Spinal cord (tissue), 10 donors: ENCODE data around the gene EFNB1. TPM values are rescaled to one million over a fixed set of nuclear protein-coding genes. Genes with fewer than 3 reads are reported as not detected.
A peak's percentile ranks its signal among the peaks of the same experiment; 100 is the strongest.

Experiments used
- DNase-seq, 6 donors: peaks; one replicate each; pipeline versions ENCODE4 v3.0.0 to v3.0.0-alpha.2; 2013 to 2015; ENCODE audit warnings: low spot score in 6 of 6, low read depth in 4 of 6
- H3K27ac ChIP-seq: one replicate; pipeline ENCODE4 v1.5.1; 2013; ENCODE audit warnings: low read depth, low read length, control low read depth
- H3K27me3 ChIP-seq: one replicate; pipeline ENCODE4 v1.6.1; 2013; ENCODE audit warnings: low read length; ENCODE audit not compliant: control insufficient read depth, insufficient read depth
- H3K36me3 ChIP-seq: one replicate; pipeline ENCODE4 v1.6.1; 2013; ENCODE audit warnings: low read length; ENCODE audit not compliant: control insufficient read depth, insufficient read depth
- H3K4me1 ChIP-seq: one replicate; pipeline ENCODE4 v1.6.1; 2013; ENCODE audit warnings: low read length; ENCODE audit not compliant: control insufficient read depth, insufficient read depth
- H3K4me3 ChIP-seq: one replicate; pipeline ENCODE4 v1.5.1; 2013; ENCODE audit warnings: low read depth, low read length, control low read depth
- H3K9me3 ChIP-seq: one replicate; pipeline ENCODE4 v1.6.1; 2013; ENCODE audit warnings: low read length; ENCODE audit not compliant: control insufficient read depth, insufficient read depth
- WGBS: methylation state at CpG from one replicate; pipeline ENCODE4 v1.1.5; 2013; ENCODE audit warnings: missing lambda C conversion rate; ENCODE audit not compliant: insufficient coverage; 5-methylcytosine and 5-hydroxymethylcytosine counted together
- polyA plus RNA-seq, 2 donors: library from polyadenylated mRNA; unstranded; fragments of 120-200 nt; gene quantifications; one replicate each; pipeline ENCODE4 v1.2.1, GENCODE V29; 2013; ENCODE audit not compliant: insufficient read length in 2 of 2
- total RNA-seq, 2 donors: library from RNA; depleted of rRNA in 1 of 2; stranded (reverse); fragments of 120-200 nt in 1 of 2; fragments of >200 nt in 1 of 2; gene quantifications; one replicate each; pipeline versions ENCODE4 v1.2.3 to v1.2.4, GENCODE V29; 2013 to 2014
- donor health status: healthy.

EFNB1 gene
- total and polyA plus RNA-seq, 4 donors: 19.3 to 105 (median 28.8) TPM

DNA sequence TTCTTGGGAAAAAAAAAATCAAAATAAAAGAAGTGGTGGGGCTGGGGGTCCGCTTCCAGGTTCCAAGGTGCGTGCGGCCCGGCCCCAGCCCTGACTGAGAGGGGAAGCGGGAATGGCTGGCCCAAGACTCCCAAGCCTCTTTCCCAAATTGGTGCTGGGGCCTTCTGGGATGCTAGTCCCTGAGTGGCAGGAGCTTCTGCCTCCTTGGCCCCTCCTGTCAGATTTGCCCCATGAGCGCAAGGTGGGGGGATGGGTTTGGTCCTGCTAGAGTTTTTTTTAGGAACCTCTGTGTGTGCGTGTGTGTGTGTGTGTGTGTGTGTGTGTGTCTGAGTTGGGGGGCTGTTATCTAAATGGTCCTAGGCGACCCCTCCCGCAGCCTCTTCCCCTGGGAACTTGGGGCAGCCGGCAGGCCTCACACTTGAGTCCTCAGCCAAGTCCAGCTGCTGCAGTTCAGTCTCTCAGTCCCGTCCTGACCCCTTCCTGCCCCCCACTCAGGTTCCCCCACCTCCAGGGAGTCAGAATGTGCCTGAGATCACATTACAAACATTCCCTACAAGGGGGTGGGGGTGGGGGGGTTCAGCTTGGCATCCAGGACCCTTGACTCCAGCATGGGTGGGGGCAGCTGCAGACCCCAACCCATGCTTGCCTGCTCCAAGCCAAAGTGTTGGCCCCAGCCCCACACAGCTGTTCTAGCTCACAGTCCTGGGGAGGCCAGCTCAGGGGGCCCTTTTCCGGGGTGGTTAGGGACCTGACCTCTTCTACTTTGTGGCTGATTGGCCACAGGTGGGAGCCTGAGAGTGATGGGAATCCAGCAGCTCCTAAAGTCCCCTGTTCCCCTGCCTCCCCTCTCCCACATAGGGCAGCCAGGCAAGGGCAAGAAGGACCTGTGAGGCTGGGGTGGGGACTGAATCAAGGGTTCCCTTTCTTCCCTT lies 4.0 kb downstream of the EFNB1 start:
- DNase-seq: no peak
- Histone ChIP-seq H3K27me3 (no peaks in the 10 kb centered on the region), H3K4me3 (peak overlapping the region; percentile 74), H3K9me3 (no peaks in the 10 kb centered on the region), H3K27ac (peak overlapping the region; percentile 43), H3K4me1 (peaks cover 46% of the 10 kb centered on the region), H3K36me3 (no peaks in the 10 kb centered on the region)
- 51% methylated on average over 10 of the region's 12 CpGs for WGBS

DNA sequence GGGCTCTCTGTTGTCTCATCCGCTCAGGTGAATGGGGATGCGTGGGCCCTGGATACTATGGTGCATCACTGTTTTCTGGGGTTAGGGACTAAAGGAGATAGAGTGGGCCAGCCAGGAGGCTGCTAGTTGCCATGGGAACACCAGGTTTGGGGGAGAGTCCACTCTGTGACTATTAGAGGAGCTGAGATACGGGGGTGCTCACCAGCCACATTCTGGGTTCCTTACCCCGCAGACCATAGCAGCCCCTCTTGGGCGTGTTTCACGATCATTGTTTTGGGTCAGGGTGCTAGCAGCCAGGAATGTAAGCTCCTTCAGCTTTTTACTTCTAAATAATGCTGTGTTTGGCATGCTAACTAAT lies 4.6 kb downstream of the EFNB1 start:
- 80% methylated on average over 1 of the region's 6 CpGs for WGBS

GRCh38 chrX:68833855-68834331 lies 5.1 kb downstream of the EFNB1 start:
- H3K4me3 ChIP-seq: no peak overlapping the region
- whole genome bisulfite sequencing: 76% methylated on average over 3 of the region's 4 CpGs
- no peak for DNase-seq
- peaks cover 2% of the 10 kb centered on the region for H3K36me3 ChIP-seq
- no peak overlapping the region for H3K27ac ChIP-seq
- peaks cover 41% of the 10 kb centered on the region for H3K4me1 ChIP-seq
- H3K9me3 ChIP-seq: no peaks in the 10 kb centered on the region
- H3K27me3 ChIP-seq: no peaks in the 10 kb centered on the region

More for the DNA sequence above, 4.6 kb downstream of the EFNB1 start:
- Histone ChIP-seq H3K27me3 (no peaks in the 10 kb centered on the region), H3K27ac (no peak overlapping the region), H3K4me1 (peaks cover 44% of the 10 kb centered on the region), H3K4me3 (no peak overlapping the region), H3K36me3 (no peaks in the 10 kb centered on the region), H3K9me3 (no peaks in the 10 kb centered on the region)
- no peak for DNase-seq

- H3K36me3 ChIP-seq: peaks cover 4% of the 10 kb centered on the region
- peaks cover 41% of the 10 kb centered on the region for H3K4me1 ChIP-seq
- no peak overlapping the region for H3K27ac ChIP-seq
- H3K27me3 ChIP-seq: no peaks in the 10 kb centered on the region
- H3K4me3 ChIP-seq: no peak overlapping the region
- 60% methylated on average over 6 of the region's 7 CpGs for WGBS
- no peaks in the 10 kb centered on the region for H3K9me3 ChIP-seq
- DNase-seq: no peak
Measured at GRCh38 chrX:68834371-68835103, 5.7 kb downstream of the EFNB1 start.

DNA sequence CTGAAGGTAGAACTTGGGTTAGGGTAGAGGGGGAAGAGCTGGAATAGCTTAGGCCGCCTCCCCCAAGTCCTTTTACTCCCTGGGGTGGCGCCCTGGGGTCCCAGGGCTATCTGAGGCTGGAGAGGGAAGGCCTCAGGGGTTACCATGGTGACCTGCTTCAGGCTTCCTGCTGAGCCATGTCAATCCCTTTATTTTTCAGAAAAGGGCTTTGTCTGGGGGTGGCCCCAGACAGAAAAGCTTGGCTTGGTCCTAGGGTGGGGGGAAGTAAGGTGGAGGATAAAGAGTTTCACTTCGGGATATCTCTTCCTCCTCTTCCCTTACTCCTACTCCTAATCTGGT lies 6.3 kb downstream of the EFNB1 start:
- 40% methylated on average over 1 of the region's 3 CpGs for WGBS
- no peaks in the 10 kb centered on the region for H3K27me3 ChIP-seq
- H3K4me1 ChIP-seq: peaks cover 41% of the 10 kb centered on the region
- DNase-seq: no peak
- H3K27ac ChIP-seq: no peak overlapping the region
- no peaks in the 10 kb centered on the region for H3K9me3 ChIP-seq
- peaks cover 9% of the 10 kb centered on the region for H3K36me3 ChIP-seq
- no peak overlapping the region for H3K4me3 ChIP-seq

- DNase-seq: no peak
- no peak overlapping the region for H3K4me3 ChIP-seq
- no peaks in the 10 kb centered on the region for H3K27me3 ChIP-seq
- peaks cover 37% of the 10 kb centered on the region for H3K4me1 ChIP-seq
- peaks cover 13% of the 10 kb centered on the region for H3K36me3 ChIP-seq
- no peak overlapping the region for H3K27ac ChIP-seq
- WGBS: no CpG with 5 or more reads among the region's 5 CpGs
- no peaks in the 10 kb centered on the region for H3K9me3 ChIP-seq
Measured at GRCh38 chrX:68835468-68835867, 6.6 kb downstream of the EFNB1 start.

- WGBS: no CpG with 5 or more reads among the region's 3 CpGs
- H3K36me3 ChIP-seq: peaks cover 28% of the 10 kb centered on the region
- no peaks in the 10 kb centered on the region for H3K9me3 ChIP-seq
- H3K4me1 ChIP-seq: peaks cover 32% of the 10 kb centered on the region
- H3K4me3 ChIP-seq: no peak overlapping the region
- H3K27ac ChIP-seq: no peak overlapping the region
- no peak for DNase-seq
- no peaks in the 10 kb centered on the region for H3K27me3 ChIP-seq
Measured at GRCh38 chrX:68837119-68837518, 8.3 kb downstream of the EFNB1 start.

DNA sequence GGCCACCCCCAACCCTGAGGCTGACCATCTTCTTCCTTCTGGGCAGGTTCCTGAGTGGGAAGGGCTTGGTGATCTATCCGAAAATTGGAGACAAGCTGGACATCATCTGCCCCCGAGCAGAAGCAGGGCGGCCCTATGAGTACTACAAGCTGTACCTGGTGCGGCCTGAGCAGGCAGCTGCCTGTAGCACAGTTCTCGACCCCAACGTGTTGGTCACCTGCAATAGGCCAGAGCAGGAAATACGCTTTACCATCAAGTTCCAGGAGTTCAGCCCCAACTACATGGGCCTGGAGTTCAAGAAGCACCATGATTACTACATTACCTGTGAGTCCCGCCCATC lies 9.7 kb downstream of the EFNB1 start:
- peaks cover 40% of the 10 kb centered on the region for H3K36me3 ChIP-seq
- peaks cover 28% of the 10 kb centered on the region for H3K4me1 ChIP-seq
- H3K27me3 ChIP-seq: no peaks in the 10 kb centered on the region
- no peaks in the 10 kb centered on the region for H3K9me3 ChIP-seq
- WGBS: 80% methylated on average over 7 of the region's 8 CpGs
- DNase-seq: no peak
- H3K27ac ChIP-seq: no peak overlapping the region
- no peak overlapping the region for H3K4me3 ChIP-seq

DNA sequence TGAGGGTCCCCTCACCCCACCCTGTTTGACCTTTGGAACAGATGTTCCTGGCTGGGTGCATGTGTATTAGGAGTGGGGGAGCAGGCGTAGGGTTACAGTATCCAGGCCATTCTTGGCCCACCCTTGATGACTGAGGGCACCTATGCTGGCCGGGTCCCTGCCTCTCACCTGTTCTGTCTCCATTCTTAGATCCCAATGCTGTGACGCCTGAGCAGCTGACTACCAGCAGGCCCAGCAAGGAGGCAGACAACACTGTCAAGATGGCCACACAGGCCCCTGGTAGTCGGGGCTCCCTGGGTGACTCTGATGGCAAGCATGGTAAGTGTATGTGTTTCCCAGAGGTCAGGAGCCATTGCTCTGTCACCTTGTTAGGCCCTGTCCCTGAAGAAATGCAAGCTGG lies 10.9 kb downstream of the EFNB1 start:
- 63% methylated on average over 4 of the region's 4 CpGs for WGBS
- Histone ChIP-seq H3K4me1 (peaks cover 27% of the 10 kb centered on the region), H3K9me3 (no peaks in the 10 kb centered on the region), H3K27me3 (no peaks in the 10 kb centered on the region), H3K4me3 (no peak overlapping the region), H3K36me3 (peaks cover 44% of the 10 kb centered on the region), H3K27ac (no peak overlapping the region)
- no peak for DNase-seq
